Epithelial cell of proximal tubule (primary cell): ENCODE results near the gene ZNF341. TPM values are rescaled to one million over a fixed set of nuclear protein-coding genes. Genes with fewer than 3 reads are reported as not detected.

Source experiments
- DNase-seq: peaks from one replicate; pipeline ENCODE4 v3.0.0-alpha.2; 2011; ENCODE audit warnings: low read depth
- H3K4me3 ChIP-seq: 2 replicates; pipeline ENCODE4 v1.5.1; 2011; ENCODE audit warnings: low read depth, mild to moderate bottlenecking, low read length
- total RNA-seq: library from RNA; depleted of rRNA; stranded (reverse); fragments of >200 nt; gene quantifications from 2 replicates; pipeline ENCODE4 v1.2.3, GENCODE V29; 2015
- TF ChIP-seq, protein P1 (sequence below): conservative IDR thresholded peaks from 2 replicates; pipeline ENCODE4 v1.5.1; 2012; ENCODE audit warnings: low read depth, mild to moderate bottlenecking, low read length

Gene ZNF341
- total RNA-seq = 2.1 and 2.5 TPM in 2 replicates

- H3K4me3 ChIP-seq = peak within 1 kb of the TSS; percentile 66
- TF ChIP-seq, protein P1, sequence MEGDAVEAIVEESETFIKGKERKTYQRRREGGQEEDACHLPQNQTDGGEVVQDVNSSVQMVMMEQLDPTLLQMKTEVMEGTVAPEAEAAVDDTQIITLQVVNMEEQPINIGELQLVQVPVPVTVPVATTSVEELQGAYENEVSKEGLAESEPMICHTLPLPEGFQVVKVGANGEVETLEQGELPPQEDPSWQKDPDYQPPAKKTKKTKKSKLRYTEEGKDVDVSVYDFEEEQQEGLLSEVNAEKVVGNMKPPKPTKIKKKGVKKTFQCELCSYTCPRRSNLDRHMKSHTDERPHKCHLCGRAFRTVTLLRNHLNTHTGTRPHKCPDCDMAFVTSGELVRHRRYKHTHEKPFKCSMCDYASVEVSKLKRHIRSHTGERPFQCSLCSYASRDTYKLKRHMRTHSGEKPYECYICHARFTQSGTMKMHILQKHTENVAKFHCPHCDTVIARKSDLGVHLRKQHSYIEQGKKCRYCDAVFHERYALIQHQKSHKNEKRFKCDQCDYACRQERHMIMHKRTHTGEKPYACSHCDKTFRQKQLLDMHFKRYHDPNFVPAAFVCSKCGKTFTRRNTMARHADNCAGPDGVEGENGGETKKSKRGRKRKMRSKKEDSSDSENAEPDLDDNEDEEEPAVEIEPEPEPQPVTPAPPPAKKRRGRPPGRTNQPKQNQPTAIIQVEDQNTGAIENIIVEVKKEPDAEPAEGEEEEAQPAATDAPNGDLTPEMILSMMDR = peak; percentile 72
- DNase-seq = no peak
Observed at GRCh38 chr20:33731693-33732165, at the start of gene ZNF341. ZNF341 (plus strand) TSS chr20:33731996; CDS start chr20:33732022, 26 bp downstream.

- peak overlapping the region; percentile 49 for H3K4me3 ChIP-seq
- DNase-seq = no peak
- TF ChIP-seq, protein P1 = no peak
Observed at GRCh38 chr20:33684533-33685327, 47.1 kb upstream of the ZNF341 start.

DNA sequence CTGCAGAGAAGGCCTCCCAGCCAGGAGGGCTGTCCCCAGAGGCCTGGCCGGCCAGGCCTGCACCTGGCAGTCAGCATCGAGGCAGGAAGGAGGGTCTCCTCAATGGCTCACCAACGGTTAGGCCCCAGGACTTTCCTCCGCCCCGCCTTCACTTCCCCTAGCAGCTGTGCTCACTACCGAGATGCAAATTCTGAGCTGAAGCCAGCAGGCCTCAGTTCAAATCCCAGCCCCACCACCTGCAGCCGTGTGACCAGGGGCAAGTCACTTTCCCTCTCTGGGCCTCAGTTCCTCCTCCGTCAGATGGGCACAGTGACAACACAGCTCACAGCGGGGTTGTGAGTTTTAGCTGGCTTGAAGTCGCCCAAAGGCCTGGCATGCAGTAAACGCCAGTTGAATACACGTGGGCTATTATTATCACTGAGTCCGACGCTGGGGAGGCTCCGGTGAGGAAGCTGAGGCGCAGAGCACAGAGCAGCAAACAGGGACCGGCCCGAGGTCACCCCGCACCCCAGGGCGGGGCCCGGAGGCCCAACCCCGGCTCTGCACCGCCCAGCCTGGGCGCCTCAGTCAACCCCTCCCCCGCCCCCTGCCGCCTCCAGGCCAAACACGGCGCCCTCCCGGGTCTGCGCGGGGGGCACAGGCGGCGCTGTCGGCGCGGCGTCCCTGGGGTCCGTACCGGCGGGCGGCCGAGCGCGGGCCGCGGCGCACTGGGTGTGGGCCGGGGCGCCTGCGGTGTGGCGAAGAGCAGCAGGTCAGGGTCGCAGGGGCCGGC lies 46.3 kb upstream of the ZNF341 start:
- TF ChIP-seq, protein P1 = no peak
- no peak for DNase-seq
- peak overlapping the region; percentile 49 for H3K4me3 ChIP-seq

DNA sequence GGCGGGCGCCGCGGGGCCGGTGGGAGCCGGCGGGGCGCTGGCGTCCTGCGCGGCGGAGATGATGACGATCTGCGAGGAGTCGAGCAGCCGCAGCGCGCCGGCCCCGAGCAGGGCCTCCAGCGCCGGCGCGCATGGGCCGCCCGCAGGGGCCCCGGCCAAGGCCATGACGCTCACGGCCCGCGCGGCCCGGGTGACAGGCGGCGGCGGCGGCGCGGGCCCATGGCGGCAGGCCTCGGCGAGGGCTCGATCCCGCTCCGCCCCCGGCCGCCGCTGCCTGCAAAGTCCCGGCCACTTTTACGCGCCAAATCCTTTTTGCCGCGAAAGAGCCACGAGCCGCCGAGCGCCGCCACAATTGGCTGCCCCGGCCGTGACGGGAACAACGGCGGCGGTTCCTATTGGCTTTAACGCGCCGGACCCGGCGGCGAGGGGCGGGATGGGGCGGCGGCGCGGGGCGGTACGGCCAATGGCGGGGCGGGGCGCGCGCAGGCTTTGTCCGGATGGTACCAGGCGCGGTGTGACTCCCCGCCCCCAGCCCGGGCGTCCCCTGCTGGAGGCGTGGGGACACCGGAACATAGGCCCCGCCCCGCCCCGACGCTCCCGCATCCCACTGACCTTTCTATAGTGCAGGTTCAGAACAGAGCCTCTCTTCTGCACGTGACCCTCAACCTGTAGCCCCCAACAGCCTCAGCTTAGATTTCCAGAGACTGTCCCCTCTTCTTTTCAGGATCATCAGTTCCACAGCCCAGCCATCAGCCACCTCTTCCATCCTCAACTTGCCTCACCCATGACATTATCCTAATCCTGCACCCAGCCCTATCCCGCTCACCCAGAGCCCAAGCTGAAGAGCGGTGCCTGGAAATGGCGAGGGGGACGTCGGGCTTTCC lies 45.5 kb upstream of the ZNF341 start, which contains the start of gene E2F1:
E2F1 (minus strand) TSS at position 286 of the 884 bp plus-strand sequence; CDS start at position 165, 121 bp downstream.
- peak within 1 kb of the TSS; percentile 49 for H3K4me3 ChIP-seq
- no peak for DNase-seq
- TF ChIP-seq, protein P1 = peak; percentile 25

DNA sequence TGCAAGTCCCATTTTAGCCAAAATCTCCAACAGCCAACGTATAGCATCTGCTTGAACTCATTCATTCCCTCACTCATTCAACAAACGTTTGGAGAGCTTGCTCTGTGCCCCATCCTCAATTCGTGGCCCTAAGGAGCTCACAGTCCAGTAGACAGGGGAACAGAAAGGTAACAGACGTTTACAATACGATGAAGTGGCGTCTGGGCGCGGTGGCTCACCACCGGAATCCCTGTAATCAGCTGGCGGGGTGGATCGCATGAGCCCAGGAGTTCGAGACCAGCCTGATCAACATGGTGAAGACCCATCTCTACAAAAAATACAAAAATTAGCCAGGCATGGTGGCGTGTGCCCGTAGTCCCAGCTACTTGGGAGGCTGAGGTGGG lies 44.8 kb upstream of the ZNF341 start:
- DNase-seq = no peak
- peak overlapping the region; percentile 48 for H3K4me3 ChIP-seq
- TF ChIP-seq, protein P1 = no peak

DNA sequence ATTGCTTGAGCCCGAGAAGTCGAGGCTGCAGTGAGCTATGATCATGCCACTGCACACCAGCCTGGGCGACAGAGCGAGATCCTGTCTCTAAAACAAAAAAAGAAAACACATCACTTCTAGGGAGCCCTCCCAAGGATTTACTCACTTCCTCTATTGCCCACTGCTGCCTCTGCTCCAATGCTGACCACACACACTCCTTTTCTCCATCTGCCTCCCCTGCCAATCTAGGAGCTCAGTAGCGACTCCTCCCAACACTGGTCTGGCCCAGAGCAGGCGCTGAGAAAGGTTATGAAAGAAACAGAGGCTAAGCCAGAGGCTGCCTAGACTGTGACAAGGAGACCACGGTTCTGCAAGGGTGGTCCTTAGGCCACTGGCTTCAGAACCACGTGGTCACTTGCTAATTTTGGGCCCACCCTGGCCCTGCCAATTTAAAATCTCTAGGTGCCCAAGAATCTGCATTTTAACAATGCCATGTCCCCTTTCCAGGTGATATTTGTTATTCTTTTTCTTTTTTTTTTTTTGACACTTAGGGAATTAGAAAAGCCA lies 44.4 kb upstream of the ZNF341 start:
- H3K4me3 ChIP-seq = no peak overlapping the region
- TF ChIP-seq, protein P1 = no peak
- DNase-seq = no peak
